Medulla oblongata (tissue), 1 donor: ENCODE measurements around the gene CFHR2.
"Not testable (repeated sequence)": the region's sequence is repeated elsewhere in the genome, so short reads cannot be mapped to it uniquely, and the experiment has no call there.

Source experiments
- DNase-seq: peaks from one replicate; pipeline ENCODE4 v3.0.0-alpha.2; 2015; ENCODE audit errors: extremely low spot score

CFHR2 gene

GRCh38 chr1:196943568-196943967 lies at the start of gene CFHR2:
TSS of gene CFHR2 (plus strand) at chr1:196943738. CDS start at chr1:196943881, 143 bp downstream.
- not testable (repeated sequence) for DNase-seq

DNA sequence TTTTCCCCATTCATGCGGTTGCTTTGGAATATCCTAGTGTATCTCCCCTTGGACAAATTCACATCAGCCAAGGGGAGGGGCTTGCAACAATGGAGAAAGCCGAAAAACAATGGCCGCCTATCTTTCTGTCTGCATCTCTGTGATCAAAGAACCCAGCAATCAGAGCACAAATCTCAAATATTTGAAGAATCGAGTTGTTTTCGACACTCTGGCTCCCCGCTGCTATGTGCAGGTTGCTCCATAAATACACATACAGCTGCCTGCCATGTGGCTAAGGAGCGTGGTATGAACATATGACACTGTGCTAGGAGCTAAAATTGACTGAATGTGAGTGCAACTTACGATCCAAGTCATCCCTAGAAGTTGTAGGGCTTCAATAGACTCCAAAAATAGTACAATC lies 47.2 kb upstream of the CFHR2 start:
- DNase-seq = no peak

DNA sequence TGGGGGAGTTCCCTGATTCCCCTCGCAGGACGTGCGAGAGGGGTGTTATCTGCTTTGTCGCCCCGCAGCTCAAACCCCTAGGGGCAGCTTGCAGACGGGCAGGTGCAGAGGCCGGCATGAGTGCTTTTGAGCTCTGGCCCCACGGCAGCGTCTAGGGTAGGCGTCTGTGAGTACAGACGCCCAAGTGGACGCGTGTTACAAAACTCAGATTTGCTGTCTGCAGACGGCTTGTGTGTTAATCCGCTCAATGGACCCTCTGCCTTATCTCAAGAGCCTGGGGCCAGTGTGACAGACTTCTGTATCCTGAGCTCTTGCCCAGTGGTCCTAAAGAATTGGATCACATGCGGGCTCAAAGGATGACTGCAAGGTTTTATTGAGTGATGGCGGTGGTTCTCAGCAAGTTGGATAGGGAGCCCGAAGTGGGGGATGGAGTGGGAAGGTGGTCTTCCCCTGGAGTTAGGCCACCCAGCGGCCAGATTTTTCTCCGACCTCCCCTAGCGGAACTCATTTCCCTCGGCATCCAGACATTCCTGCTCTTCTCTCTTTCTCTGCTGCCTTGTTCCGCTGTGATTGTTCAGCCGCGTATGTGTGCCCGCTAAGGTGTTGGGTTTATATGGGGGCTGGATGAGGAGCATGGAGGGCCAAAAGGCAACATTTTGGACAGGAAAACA lies 46.2 kb upstream of the CFHR2 start:
- no peak for DNase-seq

GRCh38 chr1:196902344-196902743 lies 41.2 kb upstream of the CFHR2 start:
- DNase-seq = no peak

GRCh38 chr1:196910215-196910614 lies 33.3 kb upstream of the CFHR2 start:
- no peak for DNase-seq

- not testable (repeated sequence) for DNase-seq
Observed at GRCh38 chr1:196912283-196912682, 31.3 kb upstream of the CFHR2 start.

DNA sequence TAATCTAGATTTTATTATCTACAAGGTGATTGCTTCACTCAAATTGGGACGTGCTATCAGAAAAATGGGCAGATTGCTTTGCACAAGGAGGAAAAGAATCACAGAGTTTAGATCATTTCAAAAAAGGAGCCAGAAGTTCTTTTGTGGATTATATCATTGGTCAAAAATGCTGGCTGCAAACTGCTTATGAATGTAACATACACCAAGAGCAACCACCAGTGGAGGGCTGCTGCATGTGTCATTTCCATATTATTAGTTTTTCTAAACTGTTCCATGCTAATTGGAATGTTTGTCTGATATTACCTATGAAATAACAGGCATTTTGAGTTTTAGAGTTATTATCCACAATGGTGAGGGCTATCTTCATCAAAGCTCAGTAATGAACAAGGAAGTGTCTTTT lies 16.7 kb upstream of the CFHR2 start:
- DNase-seq = not testable (repeated sequence)

DNA sequence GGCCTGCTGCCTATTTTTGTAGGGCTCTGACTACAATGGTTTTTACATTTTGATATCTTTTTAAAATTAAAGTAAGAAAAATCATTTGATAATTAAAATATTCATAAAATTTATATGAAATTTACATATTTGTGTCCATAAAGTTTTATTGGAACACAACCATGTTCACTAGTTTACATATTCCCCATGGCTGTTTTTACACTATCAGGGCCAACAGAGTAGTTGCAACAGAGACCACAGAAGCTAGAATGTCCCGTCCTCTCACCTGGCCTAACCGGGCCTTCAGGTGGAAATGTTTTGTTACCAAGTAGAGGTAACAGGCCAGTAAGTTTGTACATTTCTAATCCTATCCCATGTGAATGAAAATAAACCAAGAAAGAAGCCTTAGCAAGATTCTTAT lies 10.7 kb upstream of the CFHR2 start:
- not testable (repeated sequence) for DNase-seq

GRCh38 chr1:196933531-196934189 lies 9.9 kb upstream of the CFHR2 start:
- DNase-seq = no peak

DNA sequence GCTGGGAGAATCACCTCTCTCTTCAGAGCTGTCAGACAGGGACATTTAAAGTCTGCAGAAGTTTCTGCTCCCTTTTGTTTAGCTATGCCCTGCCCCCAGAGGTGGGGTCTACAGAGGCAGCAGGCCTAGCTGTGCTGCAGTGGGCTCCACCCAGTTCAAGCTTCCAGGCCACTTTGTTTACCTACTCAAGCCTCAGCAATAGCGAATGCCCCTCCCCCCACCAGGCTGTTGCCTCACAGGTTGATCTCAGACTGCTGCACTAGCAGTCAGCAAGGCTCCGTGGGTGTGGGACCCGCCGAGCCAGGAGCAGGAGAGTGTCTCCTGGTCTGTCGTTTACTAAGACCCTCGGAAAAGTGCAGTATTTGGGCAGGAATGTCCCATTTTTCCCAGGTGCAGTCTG lies 2.1 kb upstream of the CFHR2 start:
- not testable (repeated sequence) for DNase-seq

DNA sequence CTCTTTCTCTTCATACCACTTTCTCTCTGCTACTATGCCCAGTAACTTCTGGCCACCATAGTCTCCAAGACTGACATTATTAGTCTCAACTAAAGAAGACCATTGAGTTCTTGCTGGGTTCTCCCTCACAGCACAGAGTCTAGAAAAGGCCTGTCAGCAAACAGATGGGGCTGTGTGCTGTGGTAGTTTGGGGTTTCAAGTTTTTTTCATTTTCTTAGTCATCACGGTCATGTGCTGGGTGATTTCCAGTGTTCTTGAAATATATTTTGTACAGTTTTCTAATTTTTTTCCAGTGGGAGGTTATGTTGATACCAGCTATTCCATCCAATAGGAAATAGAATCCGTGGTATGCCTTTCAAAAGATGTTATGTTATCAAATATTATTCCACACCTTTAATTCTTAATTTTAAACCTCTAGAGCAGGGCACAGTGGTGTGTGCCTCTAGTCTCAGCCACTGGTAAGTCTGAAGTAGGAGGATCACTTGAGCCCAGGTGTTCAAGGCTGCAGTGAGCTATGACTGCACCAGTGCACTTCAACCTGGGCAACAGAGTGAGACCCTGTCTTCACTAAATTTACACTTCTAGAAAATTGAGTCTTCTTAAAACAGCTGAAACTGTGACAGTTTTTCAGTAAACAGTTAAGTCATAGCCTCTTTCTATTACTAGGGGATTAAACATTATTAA lies 8.3 kb downstream of the CFHR2 start:
- no peak for DNase-seq

DNA sequence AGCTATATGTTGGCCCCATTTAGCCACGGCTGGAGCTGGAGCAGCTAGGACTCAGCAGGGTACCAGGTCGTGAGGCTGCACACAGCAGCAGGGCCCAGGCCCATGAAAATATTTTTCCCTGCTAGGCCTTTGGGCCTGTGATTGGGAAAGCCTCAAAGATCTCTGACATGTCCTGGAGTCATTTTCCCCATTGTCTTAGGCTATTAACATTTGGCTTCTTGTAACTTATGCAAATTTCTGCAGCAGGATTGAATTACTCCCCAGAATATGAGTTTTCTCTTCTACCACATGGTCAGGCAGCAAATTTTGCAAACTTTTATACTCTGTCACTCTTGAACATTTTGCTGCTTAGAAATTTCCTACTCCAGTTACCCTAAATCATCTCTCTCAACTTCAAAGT lies 11.2 kb downstream of the CFHR2 start:
- DNase-seq = no peak

- DNase-seq = no peak
Observed at GRCh38 chr1:196955926-196956325, 12.4 kb downstream of the CFHR2 start.

GRCh38 chr1:196960854-196961253 lies 17.3 kb downstream of the CFHR2 start:
- DNase-seq = no peak

- DNase-seq = no peak
Observed at GRCh38 chr1:196970182-196970581, 26.6 kb downstream of the CFHR2 start.

DNA sequence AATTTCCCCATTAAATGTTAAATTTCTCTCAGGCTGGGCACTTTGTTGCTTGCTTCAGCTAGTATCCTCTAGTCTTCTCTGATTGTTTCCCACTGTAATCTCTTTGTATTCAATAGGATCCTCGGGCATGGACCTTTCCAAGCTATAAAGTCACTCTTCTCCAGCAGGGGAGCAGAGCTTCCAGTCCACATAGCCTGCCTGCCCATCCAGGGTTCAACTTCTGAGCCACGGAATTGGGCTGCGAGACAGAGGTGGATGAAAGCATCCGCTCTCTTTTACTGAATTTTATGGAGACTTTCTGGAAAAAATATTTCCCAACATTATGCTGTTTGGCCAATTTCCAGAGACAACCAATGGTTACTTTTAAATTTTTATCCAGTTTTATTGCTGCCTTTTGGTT lies 32.7 kb downstream of the CFHR2 start:
- no peak for DNase-seq

DNA sequence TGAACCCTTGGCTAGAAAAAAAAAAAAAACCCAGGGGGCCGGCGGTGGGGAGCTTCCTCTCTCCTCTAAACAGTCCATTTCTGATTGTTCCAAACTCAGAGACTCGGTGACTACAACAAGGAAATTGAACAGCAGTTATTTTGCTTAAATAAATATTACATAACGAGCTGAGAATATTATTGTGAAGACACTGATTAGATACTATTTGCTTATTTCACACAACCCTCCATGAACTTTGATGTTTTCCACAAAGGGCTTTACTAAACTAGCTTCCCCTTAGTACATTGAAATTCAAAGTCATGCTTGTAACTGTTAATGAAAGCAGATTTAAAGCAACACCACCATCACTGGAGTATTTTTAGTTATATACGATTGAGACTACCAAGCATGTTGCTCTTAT lies 33.7 kb downstream of the CFHR2 start, which contains the start of gene CFHR5:
Gene CFHR5 (plus strand): TSS at position 279 of the 400 bp plus-strand sequence. CDS start 109 bp downstream, at position 388.
- no peak for DNase-seq

DNA sequence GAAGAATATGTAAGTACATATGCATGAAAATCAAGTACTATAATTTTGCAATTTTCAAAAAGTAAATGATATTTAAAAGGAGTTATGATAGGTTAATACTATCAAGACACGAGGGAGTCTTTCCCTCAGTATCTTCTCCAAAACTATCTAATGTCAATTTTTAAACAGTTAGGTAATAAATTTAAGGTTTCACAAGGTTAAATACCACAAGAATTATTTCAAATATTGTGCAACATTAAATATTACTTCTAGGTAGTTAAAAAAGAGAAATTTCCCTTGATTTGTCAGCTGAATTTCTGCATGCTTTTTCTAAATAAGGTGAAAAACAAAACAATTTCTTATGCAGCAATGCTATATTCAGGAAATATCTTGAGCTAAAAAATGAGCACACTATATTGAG lies 37.3 kb downstream of the CFHR2 start:
- DNase-seq = no peak

DNA sequence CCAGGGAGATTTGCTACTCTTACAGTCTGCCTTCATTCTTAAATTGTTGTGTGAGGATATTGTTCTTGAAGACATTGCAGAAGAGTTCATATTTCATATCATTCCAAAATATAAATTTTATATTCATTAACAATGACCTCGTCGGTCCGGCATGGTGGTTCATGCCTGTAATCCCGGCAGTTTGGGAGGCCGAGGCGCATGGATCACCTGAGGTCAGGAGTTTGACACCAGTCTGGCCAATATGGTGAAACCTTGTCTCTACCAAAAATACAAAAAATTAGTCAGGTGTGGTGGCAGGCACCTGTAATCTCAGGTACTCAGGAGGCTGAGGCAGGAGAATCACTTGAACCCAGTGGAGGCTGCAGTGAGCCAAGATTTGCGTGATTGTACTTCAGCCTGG lies 38.7 kb downstream of the CFHR2 start:
- not testable (repeated sequence) for DNase-seq

- DNase-seq = not testable (repeated sequence)
Observed at GRCh38 chr1:196991919-196992651, 48.5 kb downstream of the CFHR2 start.

DNA sequence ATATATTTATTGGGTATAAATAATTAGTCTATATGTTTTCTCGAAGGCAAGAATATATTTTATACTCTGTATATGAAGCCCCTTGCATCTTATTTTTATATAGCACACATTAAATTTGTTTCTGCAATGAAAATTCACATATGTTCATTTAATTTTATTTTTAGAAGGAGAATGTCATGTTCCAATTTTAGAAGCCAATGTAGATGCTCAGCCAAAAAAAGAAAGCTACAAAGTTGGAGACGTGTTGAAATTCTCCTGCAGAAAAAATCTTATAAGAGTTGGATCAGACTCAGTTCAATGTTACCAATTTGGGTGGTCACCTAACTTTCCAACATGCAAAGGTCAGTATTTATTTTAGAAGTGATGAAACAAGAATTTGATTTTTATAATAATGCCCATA lies 50.4 kb downstream of the CFHR2 start:
- DNase-seq = no peak

DNA sequence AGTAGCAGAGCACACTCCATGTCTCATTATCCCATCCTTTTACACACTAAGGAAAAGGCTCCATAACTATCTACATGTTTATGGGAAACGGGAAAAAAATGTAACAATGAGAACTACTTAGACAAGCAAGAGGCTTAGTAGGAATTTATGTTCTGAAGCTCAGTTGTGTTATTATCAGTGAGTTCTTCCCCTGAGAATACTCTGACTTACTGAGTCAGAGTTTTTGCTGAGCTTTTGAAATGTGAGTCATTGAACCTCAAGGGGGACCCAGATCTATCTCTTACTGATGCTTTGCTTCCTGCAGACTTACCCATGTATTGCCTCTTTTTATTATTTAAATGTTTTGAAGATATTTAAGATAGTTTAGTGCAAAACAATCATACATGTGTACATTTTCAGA lies 53.9 kb downstream of the CFHR2 start:
- DNase-seq = no peak
